Stimulated activated CD4-positive, alpha-beta T cell treated with anti-CD3 and anti-CD28 coated beads, Interleukin-2, amount 100 ng/mL, for 4 hours (primary cell): ENCODE data around the gene MICAL3.
"Not testable (repeated sequence)": the region's sequence is repeated elsewhere in the genome, so short reads cannot be mapped to it uniquely, and the experiment has no call there.

Source experiments
- DNase-seq: peaks from one replicate; pipeline ENCODE4 v3.0.0-alpha.2; 2020; ENCODE audit warnings: low read depth

The MICAL3 gene

DNA sequence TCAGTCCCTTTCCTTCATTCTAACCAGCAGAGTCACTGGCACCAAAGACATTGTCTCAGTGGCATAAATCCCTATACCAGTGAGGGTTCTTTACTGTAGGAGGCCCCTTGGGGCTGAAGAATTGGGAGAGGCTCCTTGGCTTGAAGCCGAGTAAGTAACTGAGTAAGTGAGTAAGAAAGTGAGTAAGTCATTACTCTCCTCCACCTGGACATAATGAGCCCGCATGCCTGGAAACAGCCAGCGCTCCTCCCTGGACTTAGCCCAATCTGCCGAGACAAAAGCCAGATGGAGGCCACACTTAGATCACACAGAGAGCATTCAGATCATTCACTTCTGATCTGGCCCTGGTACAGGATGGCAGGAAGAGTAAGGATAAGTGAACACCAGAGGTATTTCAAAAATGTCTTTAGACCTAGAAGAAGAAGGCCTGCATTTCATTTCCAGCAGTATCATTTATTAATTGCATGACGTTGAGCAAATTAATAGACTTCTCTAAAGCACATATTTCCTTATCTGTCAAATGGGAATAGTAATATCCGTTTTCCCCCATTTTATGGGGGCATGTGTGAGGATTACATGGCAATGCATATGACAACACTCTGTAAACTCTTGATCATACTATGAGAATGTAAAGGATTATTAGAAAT, 8.2 kb upstream of the MICAL3 start:
- no peak for DNase-seq

DNA sequence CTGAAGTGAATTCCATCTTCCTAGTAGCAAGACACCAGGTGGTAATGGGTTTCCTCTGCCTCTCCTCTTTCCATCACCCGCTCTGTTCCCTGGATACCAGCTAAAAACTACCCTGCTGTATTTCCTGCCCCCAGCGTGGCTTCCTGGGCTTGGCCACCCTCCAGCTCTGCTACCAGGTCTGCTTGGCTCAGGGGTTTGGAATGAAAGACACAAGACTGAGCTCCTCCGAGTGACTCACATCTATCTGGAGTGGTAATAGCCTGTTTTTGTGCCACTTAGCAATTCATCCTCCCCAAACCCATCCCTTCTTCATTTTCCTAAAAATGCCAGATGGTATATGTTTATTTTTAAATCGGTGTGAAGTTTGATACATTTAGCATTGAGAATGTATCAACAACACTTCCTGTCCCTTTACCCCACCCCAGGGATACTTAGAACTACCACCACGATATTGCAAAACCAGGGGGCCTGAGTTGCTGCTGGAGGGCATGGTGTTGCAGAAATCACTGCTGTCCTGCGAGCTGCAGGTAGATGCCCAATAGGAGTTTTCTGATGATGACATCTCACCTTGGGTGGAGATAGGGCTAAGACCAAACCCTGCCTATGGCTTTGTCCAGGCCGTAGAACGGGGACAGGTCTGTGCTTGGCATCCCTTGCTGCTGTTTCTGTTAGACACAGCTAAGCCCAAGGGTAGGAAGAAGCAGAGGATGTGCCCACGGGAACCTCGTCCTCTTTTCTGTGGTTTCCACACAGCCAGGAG, 7.5 kb upstream of the MICAL3 start:
- DNase-seq = no peak

DNA sequence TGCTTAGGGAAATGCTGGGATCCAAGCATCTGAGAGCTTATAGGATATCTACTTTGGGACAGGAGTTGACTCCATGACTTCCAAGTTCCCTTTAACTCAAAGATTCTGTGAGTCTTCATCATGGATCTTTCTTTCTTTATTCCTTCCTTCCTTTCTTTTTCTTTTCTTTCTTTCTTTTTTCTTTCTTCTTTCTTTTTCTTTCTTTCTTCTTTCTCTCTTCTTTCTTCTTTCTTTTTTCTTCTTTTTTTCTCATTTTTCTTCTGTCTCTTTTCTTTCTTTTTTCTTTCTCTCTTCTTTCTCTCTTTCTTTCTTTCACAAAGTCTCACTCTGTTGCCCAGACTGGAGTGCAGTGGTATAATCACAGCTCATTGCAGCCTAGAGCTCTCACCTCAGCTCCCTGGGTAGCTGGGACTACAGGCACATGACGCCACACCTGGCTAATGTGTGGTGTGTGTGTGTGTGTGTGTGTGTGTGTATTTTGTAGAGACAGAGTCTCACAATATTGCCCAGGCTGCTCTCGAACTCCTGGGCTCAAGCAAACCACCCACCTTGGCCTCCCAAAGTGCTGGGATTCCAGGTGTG, 5.4 kb upstream of the MICAL3 start:
- DNase-seq = no peak

DNA sequence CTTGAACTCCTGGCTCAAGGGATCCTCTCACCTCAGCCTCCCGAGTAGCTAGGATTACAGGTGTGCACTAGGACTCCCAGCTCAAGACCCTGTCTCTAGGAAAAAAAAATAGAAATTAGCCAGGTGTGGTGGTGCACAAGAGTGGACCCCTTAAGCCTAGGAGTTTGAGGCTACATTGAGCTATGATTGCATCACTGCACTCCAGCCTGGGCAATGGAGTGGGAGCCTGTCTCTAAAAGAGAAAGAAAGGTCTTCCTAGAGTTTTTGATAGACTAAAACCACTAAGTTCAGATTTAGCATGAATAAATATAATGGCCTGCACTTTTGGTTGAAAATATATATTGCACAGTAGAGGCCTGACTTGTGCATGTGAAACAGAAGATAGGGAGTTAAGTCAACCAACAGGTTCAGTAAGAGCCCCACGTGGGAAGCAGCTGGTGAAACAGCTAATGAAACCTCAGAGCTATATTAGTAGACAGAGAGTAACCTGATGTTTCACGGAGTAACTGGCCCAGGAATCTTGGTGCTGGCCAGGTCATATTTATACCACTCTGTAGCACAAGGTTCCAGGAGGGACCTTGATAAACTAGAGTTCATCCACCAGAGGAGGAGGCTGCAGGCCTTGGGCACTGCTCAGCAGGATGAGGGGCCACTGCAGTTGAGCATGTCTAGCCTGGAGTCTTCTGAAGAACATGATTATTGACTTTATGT, 4.6 kb upstream of the MICAL3 start:
- no peak for DNase-seq

DNA sequence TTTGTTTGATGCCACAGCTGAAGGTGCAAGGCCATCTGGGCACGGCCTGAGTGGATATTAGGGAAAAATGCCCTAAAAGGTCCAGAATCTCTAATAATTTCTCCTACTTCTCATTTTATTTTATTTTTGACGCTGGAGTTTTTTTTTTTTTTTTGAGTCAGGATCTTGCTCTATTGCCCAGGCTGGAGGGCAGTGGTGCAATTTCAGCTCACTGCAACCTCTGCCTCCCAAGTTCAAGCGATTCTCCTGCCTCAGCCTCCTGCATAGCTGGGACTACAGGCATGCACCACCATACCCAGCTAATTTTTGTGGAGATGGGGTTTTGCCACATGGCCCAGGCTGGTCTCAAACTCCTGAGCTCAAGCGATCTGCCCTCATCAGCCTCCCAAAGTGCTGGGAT, 1.5 kb upstream of the MICAL3 start:
- not testable (repeated sequence) for DNase-seq

DNA sequence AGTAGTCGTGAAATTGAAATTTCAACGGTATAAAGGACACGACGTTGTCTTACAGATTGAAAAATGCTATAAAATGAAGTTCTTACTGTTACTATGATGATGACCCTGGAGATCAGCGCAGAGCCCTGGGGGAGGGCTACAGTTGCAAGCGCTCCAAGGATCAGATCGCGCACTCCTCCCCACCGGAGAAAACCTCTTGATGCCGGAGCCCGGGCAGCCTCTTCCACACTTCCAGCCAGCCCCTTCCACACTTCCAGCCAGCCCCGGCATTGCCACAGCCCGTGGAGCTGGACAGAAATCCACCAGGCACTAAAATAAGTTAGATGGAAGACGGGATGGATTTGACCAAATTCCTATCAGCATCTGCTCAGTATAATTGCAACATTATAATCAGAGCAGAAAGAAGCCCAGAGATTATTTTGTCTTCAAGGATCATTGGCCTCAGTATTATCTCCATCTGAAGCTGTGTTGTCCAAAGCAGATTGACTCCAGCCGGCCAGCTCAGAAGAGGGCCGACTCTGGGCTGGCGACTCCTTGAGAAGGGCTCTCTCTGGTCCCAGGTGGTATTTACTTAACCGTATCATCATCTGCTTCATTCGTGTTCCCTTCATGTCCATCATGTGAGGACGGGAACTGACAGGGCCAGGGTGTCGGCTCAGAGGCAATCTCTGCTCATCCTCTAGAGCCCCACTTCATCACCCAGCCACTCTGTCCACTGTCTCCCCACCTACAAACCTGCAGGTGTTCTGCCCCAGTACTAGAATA, 777 bp upstream of the MICAL3 start:
- DNase-seq = no peak

DNA sequence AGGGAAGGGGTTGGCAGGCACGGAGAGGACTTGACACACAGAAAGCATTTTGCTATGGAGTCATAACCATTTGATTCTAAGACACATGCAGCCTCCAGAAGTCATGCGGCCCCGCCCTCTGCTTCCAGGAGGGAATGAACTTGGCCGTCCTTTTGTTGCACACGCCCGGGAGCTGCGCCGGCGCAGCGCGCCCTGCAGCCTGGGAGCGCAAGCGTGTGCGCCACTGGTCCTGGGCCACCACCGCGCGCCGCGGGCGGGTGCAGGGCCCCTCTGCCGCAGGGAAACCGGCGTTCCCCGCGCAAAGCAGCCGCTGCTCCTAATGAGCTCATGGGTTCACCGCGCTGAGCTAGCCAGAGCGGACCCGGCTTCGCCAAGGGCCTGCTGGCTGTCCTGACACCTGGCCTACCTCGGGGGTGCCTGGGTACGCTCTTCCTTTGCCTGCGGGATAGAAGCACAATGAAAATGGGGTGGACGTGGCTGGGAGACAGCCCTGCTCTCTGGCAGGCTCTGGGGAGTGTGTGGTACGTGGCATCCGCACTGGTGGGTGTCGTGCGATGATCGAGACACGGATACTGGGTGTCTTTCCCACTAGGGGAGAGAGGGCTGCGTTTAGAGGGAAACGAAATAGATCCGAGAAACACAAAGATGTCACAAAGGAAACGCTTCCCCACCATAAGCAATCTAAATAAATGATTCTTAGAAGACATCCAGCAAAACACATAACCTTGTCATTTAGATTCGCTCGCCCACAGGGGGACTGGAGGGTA, 669 bp downstream of the MICAL3 start:
- DNase-seq = no peak

DNA sequence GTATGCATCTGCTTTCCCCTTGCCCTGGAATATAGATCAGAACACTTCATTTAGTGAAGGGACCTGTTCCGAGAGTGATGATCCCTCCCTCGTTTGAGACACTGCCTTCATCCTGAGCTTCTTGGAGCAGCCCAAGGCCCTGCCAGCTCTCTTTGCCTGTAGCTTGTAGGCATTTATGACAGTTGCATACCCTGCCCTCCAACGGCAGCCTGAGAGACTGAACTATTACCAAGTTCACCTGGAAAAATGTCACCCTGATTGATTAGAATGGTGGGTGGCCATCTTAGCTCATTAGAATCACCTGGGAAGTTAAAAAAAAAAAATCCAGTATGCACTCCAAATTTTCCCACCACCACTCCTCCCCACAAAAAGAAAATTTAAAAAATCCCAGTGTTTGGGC, 1.5 kb downstream of the MICAL3 start:
- no peak for DNase-seq

DNA sequence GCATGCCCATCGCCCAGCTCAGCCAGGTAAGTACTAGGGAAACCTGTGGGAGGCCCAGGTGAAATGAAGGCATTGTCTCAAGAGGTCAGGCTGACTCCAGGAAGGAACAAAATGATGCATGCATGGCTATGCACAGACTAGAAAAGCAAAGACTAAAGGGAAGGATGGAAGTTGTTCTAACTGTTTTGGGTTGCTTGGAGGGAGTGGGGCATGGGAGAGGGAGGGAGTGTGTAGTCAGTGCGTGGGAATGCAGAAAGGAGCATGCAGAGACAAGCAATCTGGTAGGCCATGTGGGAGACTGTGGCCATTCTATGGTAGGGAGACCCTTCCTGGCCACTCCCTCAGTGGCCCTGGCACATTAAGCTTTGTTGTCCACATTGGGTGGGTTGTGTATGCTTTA, 2.9 kb downstream of the MICAL3 start:
- DNase-seq = no peak

DNA sequence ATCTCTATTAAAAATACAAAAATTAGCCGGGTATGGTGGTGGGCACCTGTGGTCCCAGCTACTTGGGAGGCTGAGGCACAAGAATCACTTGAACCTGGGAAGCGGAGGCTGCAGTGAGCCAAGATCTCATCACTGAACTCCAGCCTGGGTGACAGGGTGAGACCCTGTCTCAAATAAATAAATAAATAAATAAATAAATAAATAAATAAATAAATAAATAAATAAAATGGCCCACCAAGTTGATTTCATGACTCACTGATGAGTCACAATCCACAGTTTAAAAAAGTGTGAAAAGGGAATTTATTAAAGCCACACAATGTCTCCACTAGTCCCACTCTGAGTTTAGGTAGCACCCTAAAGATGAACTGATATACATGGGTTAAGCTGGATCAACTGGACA, 3.6 kb downstream of the MICAL3 start:
- DNase-seq = not testable (repeated sequence)

DNA sequence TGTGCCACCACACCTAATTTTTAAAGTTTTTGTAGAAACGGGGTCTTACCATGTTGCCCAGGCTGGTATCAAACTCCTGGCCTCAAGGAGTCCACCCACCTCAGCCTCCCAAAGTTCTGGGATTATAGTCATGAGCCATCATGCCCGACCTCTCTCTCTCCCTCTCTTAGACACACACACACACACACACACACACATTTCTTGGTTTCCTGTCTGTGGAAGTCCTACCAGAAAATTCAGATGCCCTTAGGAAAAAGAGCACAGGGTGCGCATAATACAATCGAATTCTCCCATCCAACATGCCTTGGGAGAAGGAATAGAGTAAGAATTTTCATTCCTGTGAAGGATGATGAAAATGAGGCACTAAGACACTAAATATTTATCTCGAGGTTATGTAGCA, 10.4 kb downstream of the MICAL3 start:
- DNase-seq = no peak

DNA sequence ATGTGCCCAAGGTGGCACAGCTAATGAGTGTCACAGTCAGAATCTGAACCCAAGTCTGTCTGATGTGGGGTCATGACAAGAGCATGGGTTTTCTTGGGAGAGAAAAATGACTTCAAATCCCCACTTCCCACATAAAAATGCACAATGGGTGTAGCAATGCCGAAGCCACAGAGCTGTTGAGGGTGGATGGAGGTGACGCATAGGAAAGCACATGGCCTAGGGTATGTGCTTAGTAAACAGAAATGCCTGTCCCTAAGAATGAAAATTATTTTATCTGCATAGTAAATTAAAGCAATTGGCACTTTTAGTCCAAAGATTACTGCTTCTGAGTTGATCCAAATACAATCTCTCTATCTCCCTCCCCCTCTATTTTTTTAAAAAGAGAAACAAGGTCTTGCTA, 10.9 kb downstream of the MICAL3 start:
- no peak for DNase-seq

DNA sequence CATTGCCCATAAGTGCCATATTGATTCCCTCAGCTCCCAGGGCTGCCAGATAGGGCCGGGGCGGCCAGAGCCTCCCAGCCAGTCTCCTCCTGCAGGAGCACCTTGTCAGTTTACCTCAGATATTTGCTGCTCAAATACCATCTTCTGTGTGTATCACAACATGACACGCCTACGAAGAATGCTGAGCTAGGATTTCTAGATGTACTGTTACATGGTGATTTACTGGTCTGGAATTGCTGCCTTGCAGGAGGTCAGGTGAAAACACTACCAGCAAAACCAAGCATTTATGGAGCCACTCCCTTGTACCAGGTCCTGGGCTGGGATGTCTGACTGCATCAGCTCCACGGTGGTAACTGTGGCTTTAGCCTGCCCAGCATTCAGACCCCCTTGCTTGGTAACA, 11.8 kb downstream of the MICAL3 start:
- DNase-seq = no peak

DNA sequence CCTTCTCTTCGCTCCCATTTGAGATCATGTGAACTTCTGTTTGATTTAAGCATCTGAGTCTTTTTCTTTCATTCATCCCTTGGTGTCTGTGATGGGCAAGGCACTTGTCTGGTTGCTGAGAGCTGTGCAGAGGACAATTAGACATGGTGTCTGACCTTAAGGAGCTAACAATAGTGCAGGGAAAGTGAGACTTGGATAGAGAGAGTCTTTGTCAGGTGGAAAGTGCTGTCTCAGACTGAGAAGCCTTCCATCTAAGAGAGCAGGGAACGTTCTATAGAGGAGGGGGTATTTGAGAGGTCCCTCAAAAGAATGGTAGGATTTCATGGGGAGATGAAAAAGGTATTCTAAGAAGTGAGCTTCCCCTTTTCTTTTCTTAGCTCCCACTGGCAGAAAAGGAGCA, 14.1 kb downstream of the MICAL3 start:
- no peak for DNase-seq

DNA sequence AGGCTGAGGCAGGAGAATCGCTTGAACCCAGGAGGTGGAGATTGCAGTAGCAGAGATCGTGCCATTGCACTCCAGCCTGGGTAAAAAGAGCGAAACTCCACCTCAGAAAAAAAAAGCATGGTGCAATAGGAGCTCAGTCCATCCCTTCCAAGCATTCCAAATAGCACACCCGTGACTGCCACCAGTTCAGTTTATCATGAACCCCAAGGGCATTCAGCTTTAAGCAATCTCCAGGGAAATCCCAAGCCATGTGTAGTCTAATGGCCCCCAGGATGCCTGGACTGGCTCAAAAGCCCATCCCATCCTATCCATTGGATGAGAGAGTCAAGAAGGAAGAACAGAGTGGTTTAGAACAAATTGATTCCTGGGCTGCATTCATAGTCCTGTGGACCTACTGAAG, 16.2 kb downstream of the MICAL3 start:
- no peak for DNase-seq

DNA sequence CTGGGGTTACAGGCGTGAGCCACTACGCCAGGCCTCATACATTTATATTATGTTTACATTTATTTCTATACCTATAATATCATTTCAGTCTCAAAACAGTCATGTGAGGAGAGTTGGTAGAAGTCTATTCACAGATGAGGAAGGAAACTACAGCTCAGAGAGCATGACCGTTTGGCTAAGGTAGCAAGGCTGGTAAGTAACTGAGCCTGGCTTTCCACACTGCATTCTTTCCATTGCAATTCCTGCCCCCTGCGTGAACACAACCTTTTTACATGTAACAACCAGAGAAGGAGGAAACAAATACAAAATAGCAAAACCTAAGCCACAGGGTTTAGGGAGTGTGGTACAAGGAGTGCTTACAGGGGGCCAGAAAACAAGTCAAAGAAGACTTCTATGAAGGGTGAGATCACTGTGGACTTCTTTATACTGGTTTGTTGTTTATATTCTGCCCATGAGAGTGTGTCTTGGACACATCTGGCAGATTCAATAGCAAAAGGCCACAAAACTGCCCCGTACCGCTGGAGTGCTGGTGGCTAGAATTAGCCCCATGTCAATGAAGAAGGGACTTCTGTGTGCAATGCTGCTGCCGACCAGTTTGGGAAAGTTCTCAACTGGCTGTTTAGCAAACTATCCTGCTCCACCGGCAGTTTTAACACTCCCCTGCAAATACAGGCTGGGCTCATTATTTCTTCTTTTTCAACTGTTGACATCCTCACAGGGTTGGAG, 19.0 kb downstream of the MICAL3 start:
- DNase-seq = no peak

DNA sequence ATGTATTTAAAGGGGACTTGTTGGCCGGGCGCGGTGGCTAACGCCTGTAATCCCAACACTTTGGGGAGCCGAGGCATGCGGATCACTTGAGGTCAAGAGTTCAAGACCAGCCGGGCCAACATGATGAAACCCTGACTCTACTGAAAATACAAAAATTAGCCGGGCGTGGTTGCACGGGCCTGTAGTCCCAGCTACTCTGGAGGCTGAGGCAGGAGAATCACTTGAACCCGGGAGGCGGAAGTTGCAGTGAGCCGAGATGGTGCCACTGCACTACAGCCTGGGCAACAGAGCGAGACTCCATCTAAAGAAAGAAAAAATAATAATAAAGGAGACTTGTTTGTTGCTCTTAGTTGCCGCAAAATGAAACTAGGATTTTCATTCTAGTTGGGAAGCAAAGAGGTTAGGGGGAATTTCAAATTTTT, 22.5 kb downstream of the MICAL3 start:
- DNase-seq = not testable (repeated sequence)

DNA sequence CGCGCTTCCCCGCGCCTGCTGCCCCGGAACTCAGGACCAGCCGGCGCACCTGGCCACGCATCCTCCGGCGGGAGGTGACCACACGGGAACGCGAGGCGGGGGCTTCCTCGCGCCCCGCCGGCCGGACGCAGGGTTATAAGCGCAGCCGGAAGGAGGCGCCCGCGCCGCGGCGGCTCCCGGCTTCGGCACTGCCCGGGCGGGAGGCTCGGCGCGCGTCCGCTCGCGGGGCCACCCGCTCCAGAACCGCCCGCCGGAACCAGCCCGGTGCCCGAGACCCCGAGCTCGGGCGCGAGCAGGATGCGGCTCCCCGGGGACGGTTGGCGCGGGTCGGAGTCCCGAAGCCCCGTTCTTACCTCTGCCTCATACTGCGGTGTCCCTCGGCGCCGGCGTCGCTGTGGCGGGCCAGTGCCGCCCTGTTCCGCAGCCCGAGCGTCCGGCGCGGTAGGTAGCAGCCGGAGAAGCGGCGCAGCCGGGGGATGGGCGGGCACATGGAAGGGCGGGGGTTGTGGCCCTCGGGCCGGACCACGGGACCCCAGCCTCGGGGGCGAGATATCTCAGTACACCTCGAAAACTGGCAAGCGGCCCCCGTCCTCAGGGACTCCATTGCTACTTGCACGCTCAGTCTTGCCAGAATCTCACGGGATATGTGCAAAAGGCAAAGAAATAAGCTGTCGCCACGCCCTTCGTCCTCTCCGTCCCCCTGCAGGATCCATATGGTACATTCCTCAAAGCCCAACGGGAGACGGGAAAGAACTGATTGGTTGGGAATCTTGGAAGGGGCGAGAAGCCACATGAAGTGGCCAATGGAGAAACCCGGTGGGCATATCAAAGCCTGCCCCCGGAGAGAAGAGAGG, 23.1 kb downstream of the MICAL3 start:
- peak; percentile 38 for DNase-seq

DNA sequence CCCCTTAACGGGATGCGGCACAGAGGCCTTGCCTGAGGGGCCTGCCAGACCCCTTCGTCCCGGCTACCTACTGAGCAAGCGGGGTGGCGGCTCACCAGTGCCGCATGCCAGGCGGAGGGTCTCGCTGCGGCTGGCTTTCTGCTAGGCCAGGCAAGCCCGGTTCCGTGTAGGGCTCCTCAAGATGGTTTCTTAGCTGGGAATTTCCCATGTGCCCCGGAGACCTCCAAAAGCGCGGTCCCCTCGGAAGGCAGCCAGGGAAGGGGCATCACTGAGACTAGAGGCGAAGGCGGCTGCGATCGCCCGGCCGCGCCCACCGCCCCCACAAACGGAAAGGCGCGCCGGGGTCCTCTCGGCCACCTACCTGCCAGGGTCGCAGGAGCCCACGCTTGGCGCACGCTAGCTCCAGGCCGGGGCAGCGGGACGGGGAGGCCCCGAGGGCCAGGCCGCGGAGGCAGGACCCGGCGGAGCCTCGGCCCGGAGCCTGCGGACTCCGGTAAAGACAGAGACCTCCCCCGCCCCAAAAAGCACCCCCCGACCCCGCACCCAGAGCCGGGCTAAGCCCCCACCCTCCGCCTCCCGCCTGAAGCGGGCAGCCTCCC, 23.8 kb downstream of the MICAL3 start:
- DNase-seq = no peak
